Placental epithelial cell (primary cell): Measurements from ENCODE around the gene SDC3. TPM values are rescaled to one million over a fixed set of nuclear protein-coding genes. Genes with fewer than 3 reads are reported as not detected.

Experiments used
- small RNA-seq: library from RNA; depleted of rRNA; stranded (forward); fragments of <200 nt; gene quantifications from one replicate; pipeline ENCODE3, GENCODE V24; 2012
- total RNA-seq: library from RNA; depleted of rRNA; stranded (reverse); fragments of >200 nt; gene quantifications from 2 replicates; pipeline ENCODE4 v1.2.3, GENCODE V29; 2012

SDC3 gene
- 227 and 284 TPM in 2 replicates for total RNA-seq

GRCh38 chr1:30908696-30909364 lies at the start of gene SDC3:
TSS of gene SDC3 (minus strand) at chr1:30908758. CDS start at chr1:30908586, 172 bp downstream.

Small RNA genes within 50 kb of the gene (small RNA-seq; reads per million reads assigned to genes)
- gene RN7SKP91 (not detected), gene RN7SL371P (not detected)

Other genes with a start within 250 kb of the SDC3 start
- gene MATN1, start 185.2 kb downstream of the SDC3 start, total RNA-seq = 0.79 TPM in 1 of 2 replicates, not detected in the other
- gene LAPTM5, start 151.0 kb downstream of the SDC3 start, total RNA-seq = 3.6 and 7.5 TPM in 2 replicates
- gene PUM1, start 157.0 kb upstream of the SDC3 start, total RNA-seq = 86.1 and 110 TPM in 2 replicates